Lung (tissue), 12 donors: Measurements from ENCODE around the gene GPC6. TPM values are rescaled to one million over a fixed set of nuclear protein-coding genes. Genes with fewer than 3 reads are reported as not detected.

Experiments
- ATAC-seq: fragments of 200-7000 bp; cut with Tn5 transposase; one replicate; pipeline ENCODE4 v1.9.1; 2020; ENCODE audit warnings: moderate number of reproducible peaks; ENCODE audit not compliant: insufficient read depth, low FRiP score
- DNase-seq, 3 donors: peaks; one replicate each; pipeline ENCODE4 v3.0.0-alpha.2; 2013 to 2017
- H3K27ac ChIP-seq, 2 donors: one replicate each; pipeline ENCODE4 v1.5.1; 2013; ENCODE audit warnings: mild to moderate bottlenecking in 2 of 2, moderate library complexity in 2 of 2, control low read depth in 1 of 2, inconsistent platforms in 1 of 2, low read depth in 1 of 2, low read length in 1 of 2
- H3K27me3 ChIP-seq, 3 donors: one replicate each; pipeline ENCODE4 v1.5.1; 2013; ENCODE audit warnings: low read length in 2 of 3; ENCODE audit not compliant: control insufficient read depth in 3 of 3, insufficient read depth in 3 of 3
- H3K36me3 ChIP-seq, 4 donors: one replicate each; pipeline ENCODE4 v1.5.1; 2013; ENCODE audit warnings: low read length in 4 of 4, mild to moderate bottlenecking in 1 of 4, moderate library complexity in 1 of 4; ENCODE audit not compliant: control insufficient read depth in 4 of 4, insufficient read depth in 4 of 4
- H3K4me1 ChIP-seq, 5 donors: one replicate each; pipeline ENCODE4 v1.5.1; 2013; ENCODE audit warnings: low read length in 5 of 5, mild to moderate bottlenecking in 2 of 5, moderate library complexity in 1 of 5; ENCODE audit not compliant: control insufficient read depth in 5 of 5, insufficient read depth in 5 of 5
- H3K4me3 ChIP-seq: one replicate; pipeline ENCODE4 v1.5.1; 2013; ENCODE audit warnings: mild to moderate bottlenecking, control low read depth, moderate library complexity
- H3K9ac ChIP-seq, 2 donors: one replicate each; pipeline ENCODE4 v1.5.1; 2013; ENCODE audit warnings: low read length in 2 of 2, control low read depth in 1 of 2; ENCODE audit not compliant: insufficient read depth in 1 of 2
- H3K9me3 ChIP-seq, 4 donors: one replicate each; pipeline ENCODE4 v1.5.1; 2013; ENCODE audit warnings: low read length in 3 of 4, mild to moderate bottlenecking in 1 of 4, moderate library complexity in 1 of 4; ENCODE audit not compliant: control insufficient read depth in 4 of 4, insufficient read depth in 3 of 4
- WGBS, 2 donors: extraction: QIAGEN DNeasy Blood & Tissue Kit; methylation state at CpG; one replicate each; pipeline ENCODE4 v1.1.7; 2013; 5-methylcytosine and 5-hydroxymethylcytosine counted together
- polyA plus RNA-seq, 2 donors: library from polyadenylated mRNA; stranded (reverse); fragments of 200-250 nt; gene quantifications; one replicate each; pipeline ENCODE4 v1.2.1, GENCODE V29; 2013
- total RNA-seq, 2 donors: library from RNA; depleted of rRNA in 1 of 2; stranded (reverse); fragments of >200 nt in 1 of 2; gene quantifications; one replicate each; pipeline ENCODE4 v1.2.1, GENCODE V29; 2014 to 2021
- TF ChIP-seq, protein P1 (sequence below): IDR thresholded peaks from 2 replicates; pipeline ENCODE4 v1.5.1; 2012; ENCODE audit warnings: mild to moderate bottlenecking; ENCODE audit errors: control extremely low read depth, extremely low read depth
- donor health status: control.
- donor health status: control.
- donor health status: Bipolar disorder and iron deficiency.
- donor health status: healthy.
- donor health status: DM: yes; HTN: yes; CAD: no.

GPC6 gene
- total and polyA plus RNA-seq, 4 donors, result 0.45 to 31.4 (median 4.8) TPM

DNA sequence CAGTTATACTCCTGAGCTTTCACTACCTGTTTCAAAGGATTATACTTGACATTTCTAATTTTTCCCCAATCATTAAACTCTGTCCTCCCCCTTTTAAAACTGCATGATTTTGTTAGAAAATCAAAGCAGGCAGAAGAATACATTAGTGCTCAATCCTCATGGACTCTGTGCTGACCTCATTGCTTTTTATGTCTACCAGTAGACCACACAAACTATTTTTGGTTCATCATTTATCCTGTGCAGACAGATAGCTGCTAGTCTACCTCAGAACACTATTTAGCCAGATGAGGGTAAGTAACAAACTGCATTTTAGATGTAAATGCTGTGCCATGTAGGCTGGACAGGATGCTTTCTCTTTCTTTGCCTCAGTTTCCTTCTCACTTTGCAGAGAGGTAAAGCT, 1016.9 kb downstream of the GPC6 start:
- Histone ChIP-seq H3K9me3 (peaks cover 0 to 5% (median 0%) of the 10 kb centered on the region in 4 donors), H3K36me3 (no peaks in the 10 kb centered on the region), H3K4me3 (no peak overlapping the region), H3K27me3 (no peaks in the 10 kb centered on the region), H3K27ac (no peak overlapping the region), H3K9ac (no peak overlapping the region), H3K4me1 (peaks cover 0 to 2% (median 0%) of the 10 kb centered on the region in 5 donors)
- TF ChIP-seq, protein P1, sequence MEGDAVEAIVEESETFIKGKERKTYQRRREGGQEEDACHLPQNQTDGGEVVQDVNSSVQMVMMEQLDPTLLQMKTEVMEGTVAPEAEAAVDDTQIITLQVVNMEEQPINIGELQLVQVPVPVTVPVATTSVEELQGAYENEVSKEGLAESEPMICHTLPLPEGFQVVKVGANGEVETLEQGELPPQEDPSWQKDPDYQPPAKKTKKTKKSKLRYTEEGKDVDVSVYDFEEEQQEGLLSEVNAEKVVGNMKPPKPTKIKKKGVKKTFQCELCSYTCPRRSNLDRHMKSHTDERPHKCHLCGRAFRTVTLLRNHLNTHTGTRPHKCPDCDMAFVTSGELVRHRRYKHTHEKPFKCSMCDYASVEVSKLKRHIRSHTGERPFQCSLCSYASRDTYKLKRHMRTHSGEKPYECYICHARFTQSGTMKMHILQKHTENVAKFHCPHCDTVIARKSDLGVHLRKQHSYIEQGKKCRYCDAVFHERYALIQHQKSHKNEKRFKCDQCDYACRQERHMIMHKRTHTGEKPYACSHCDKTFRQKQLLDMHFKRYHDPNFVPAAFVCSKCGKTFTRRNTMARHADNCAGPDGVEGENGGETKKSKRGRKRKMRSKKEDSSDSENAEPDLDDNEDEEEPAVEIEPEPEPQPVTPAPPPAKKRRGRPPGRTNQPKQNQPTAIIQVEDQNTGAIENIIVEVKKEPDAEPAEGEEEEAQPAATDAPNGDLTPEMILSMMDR, result no peak
- no peak for ATAC-seq
- no peak for DNase-seq

- Histone ChIP-seq H3K9me3 (peaks cover 0 to 5% (median 0%) of the 10 kb centered on the region in 4 donors), H3K4me3 (no peak overlapping the region), H3K27me3 (no peaks in the 10 kb centered on the region), H3K4me1 (peaks cover 0 to 2% (median 0%) of the 10 kb centered on the region in 5 donors), H3K9ac (no peak overlapping the region), H3K36me3 (no peaks in the 10 kb centered on the region), H3K27ac (no peak overlapping the region)
- TF ChIP-seq, protein P1, result no peak
- DNase-seq (no peak), ATAC-seq (no peak)
- WGBS, 2 donors, result 95 to 100% methylated on average over 1 of the region's 1 CpG
Observed at GRCh38 chr13:94246495-94246894, 1019.9 kb downstream of the GPC6 start.

DNA sequence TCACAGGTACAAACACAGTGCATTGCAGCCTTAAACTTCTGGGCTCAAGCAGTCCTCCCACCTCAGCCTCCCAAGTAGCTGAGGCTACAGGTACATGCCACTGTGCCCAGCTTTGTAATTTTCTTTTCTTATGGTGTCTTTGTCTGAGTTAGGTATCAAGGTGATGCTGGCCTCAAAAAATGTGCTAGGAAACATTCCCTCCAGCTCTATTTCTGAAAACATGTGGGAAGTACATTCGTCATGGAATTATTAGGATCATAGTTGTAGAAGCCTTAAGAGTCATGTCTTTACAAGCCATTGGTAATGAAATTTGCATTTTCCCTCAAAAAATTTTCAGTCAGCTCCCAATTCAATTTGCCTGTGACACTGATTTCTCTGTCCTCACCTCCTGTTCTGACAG, 1021.3 kb downstream of the GPC6 start:
- TF ChIP-seq, protein P1, result no peak
- peaks cover 0 to 5% (median 0%) of the 10 kb centered on the region in 4 donors for H3K9me3 ChIP-seq
- ATAC-seq (no peak), DNase-seq (no peak)
- no peak overlapping the region for H3K9ac ChIP-seq
- no peaks in the 10 kb centered on the region for H3K27me3 ChIP-seq
- 91 to 94% methylated on average over 1 of the region's 1 CpG for WGBS, 2 donors
- no peak overlapping the region for H3K4me3 ChIP-seq
- no peak overlapping the region for H3K27ac ChIP-seq
- H3K4me1 ChIP-seq, result peaks cover 0 to 15% (median 2%) of the 10 kb centered on the region in 5 donors
- H3K36me3 ChIP-seq, result no peaks in the 10 kb centered on the region
